CD4-positive, alpha-beta T cell treated with Interleukin-1 beta for 1 hour (primary cell): ENCODE data around the gene MEX3A.
A peak's percentile ranks its signal among the peaks of the same experiment; 100 is the strongest.
"Not testable (repeated sequence)": the region's sequence is repeated elsewhere in the genome, so short reads cannot be mapped to it uniquely, and the experiment has no call there.

Experiments used
- DNase-seq, 2 donors: peaks; one replicate each; pipeline ENCODE4 v3.0.0-alpha.2; 2020 to 2022

MEX3A gene

GRCh38 chr1:156053768-156054499 is 28.3 kb downstream of the MEX3A start, which contains the start of gene UBQLN4:
Gene UBQLN4, minus strand, starts transcription at chr1:156053798. Its CDS starts 97 bp downstream, at chr1:156053701.
- DNase-seq, result peak; percentile 88

- DNase-seq, result peak; percentile 70
These were observed 29.1 kb downstream of the MEX3A start for GRCh38 chr1:156052862-156053767.

DNA sequence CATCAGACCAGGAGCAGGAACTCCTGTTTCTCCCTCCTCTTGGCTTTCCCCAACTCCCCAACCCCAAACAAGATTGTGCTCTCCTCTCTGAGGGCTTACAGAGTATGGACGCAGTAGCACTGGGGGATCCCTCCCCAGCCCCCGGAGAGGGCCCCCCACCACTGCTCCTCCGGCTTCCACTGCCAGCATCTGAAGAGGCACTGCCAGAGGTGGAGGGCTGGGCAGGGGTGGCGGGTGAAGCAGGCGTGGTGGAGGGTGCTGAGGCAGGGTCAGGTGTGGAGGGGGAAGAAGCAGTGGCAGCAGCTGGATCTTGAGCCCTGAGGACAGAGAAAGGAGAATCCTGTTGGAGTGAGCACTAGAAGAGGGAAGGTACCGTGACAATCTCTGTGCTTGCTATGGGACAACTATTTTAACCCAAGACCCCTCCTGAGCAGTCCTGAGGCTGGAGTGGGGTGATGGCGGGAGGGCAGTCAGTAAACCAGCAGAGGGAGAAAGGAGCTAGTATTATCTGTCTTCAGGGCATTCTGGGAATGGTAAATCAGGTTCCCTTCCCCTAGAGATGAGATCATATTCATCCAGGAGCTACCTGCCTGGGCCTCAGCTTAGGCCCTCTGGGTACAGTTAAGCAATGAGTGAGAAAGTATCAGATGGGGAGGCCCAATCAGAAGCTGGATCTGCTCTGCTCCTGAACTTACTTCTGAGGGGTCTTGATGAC is 31.1 kb downstream of the MEX3A start:
- DNase-seq, result no peak

GRCh38 chr1:156050376-156050775 is 31.9 kb downstream of the MEX3A start:
- DNase-seq, result no peak

- no peak for DNase-seq
These were observed 33.5 kb downstream of the MEX3A start for GRCh38 chr1:156048663-156049258.

- no peak for DNase-seq
These were observed 37.2 kb downstream of the MEX3A start for GRCh38 chr1:156045076-156045475.

DNA sequence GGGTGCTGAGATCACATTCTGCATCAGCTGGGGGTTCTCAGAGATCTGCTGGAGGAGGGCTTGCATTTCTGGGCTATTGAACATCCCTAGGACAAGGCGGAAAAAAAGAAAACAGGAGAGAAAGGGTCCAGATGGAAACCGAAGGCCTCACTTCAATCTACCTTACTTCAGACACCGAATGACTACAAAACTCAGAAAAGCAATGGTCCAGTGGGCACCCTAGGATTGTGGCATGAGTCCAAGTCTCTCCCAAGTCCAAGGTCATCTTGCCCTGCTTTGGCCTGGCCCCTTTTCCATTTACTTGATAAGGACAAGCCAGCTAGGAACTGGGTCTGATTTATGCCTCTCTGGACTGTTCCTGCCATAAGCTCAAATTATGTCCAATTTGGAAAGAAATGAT is 39.4 kb downstream of the MEX3A start:
- DNase-seq, result no peak

DNA sequence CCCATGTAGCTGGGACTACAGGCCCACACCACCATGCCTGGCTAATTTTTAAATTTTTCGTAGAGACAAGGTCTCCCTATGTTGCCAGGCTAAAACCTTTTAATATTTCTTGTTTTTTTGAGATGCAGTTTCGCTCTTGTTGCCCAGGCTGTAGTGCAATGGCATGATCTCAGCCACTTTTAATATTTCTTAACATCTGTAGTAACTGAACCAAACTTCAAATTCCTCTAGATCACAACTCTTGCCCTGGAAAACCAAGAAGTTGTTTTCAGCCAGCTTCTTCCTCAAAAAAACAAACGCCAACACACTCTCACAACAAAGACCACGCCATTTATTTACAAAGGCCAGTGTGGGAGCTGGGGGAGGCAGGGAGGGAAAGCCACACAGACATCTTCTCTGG is 47.3 kb downstream of the MEX3A start:
- not testable (repeated sequence) for DNase-seq

GRCh38 chr1:156033011-156033410 is 49.3 kb downstream of the MEX3A start:
- DNase-seq, result no peak

DNA sequence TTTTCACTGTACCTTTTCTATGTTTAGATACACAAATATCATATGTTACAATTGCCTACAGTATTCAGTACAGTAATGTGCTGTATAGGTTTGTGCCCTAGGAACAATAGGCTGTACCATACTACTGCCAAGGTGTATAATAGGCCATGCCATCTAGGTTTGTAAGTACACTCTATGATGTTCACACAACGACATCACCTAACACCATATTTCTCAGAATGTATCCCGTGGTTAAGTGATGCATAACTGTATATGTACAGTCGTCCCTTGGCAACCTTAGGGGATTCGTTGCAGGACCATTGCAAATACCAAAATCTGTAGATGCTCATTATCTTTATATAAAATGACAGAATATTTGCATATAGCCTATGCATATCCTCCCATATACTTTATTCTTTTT is 55.7 kb downstream of the MEX3A start:
- DNase-seq, result no peak

DNA sequence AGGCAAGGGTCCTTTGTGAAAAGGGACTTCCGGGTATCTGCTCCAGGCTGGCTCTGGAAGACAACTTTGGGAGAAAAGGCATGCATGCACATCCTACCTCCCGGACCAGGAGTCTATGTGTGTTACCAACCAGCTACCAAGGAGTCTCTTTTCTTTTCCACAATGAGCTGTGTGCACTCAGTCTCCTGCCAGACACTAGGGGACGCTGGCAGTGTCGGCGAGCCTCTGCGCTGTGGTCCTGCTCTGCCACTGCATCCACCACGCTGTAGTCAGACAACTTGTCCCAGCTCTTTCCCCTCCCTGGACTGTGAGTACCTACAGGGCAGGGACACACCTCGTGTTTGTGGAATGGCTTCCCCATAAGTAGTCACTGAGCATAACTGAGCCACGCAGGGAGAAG is 56.4 kb downstream of the MEX3A start:
- DNase-seq, result peak; percentile 18 to 32

GRCh38 chr1:156024801-156025200 is 57.5 kb downstream of the MEX3A start:
- no peak for DNase-seq
